Measurements from ENCODE around the gene YES1.
"Not testable (repeated sequence)": the region's sequence is repeated elsewhere in the genome, so short reads cannot be mapped to it uniquely, and the experiment has no call there.

The YES1 gene

GRCh38 chr18:717003-717402 lies 95.0 kb downstream of the YES1 start:
- DNase-seq, result no peak

- no peak for DNase-seq
Observed at GRCh38 chr18:715626-716025, 96.4 kb downstream of the YES1 start.

- no peak for DNase-seq
Observed at GRCh38 chr18:713135-713490, 98.9 kb downstream of the YES1 start.

- no peak for DNase-seq
Observed at GRCh38 chr18:712401-713134, 99.5 kb downstream of the YES1 start, which contains the start of gene ENOSF1. TSS of gene ENOSF1 (minus strand) at chr18:712630. CDS start at chr18:712587, 43 bp downstream.

- DNase-seq, result no peak
Observed at GRCh38 chr18:711657-712400, 100.2 kb downstream of the YES1 start.

GRCh38 chr18:711310-711656 lies 100.8 kb downstream of the YES1 start:
- DNase-seq, result no peak

GRCh38 chr18:710418-711300 lies 101.4 kb downstream of the YES1 start:
- DNase-seq, result no peak

- no peak for DNase-seq
Observed at GRCh38 chr18:709771-710170, 102.3 kb downstream of the YES1 start.

GRCh38 chr18:708096-708495 lies 103.9 kb downstream of the YES1 start:
- no peak for DNase-seq

GRCh38 chr18:706405-706804 lies 105.6 kb downstream of the YES1 start:
- DNase-seq, result no peak

- DNase-seq, result no peak
Observed at GRCh38 chr18:703213-703967, 108.7 kb downstream of the YES1 start.

GRCh38 chr18:697800-698199 lies 114.2 kb downstream of the YES1 start:
- no peak for DNase-seq

- no peak for DNase-seq
Observed at GRCh38 chr18:697012-697411, 115.0 kb downstream of the YES1 start.

- DNase-seq, result no peak
Observed at GRCh38 chr18:693466-694187, 118.4 kb downstream of the YES1 start.

GRCh38 chr18:692824-693223 lies 119.2 kb downstream of the YES1 start:
- DNase-seq, result no peak

GRCh38 chr18:688323-688722 lies 123.7 kb downstream of the YES1 start:
- no peak for DNase-seq

GRCh38 chr18:686339-687111 lies 125.5 kb downstream of the YES1 start:
- DNase-seq, result no peak

- no peak for DNase-seq
Observed at GRCh38 chr18:685438-685837, 126.6 kb downstream of the YES1 start.

- no peak for DNase-seq
Observed at GRCh38 chr18:683531-683930, 128.5 kb downstream of the YES1 start.

- no peak for DNase-seq
Observed at GRCh38 chr18:682833-683232, 129.2 kb downstream of the YES1 start.

GRCh38 chr18:682416-682815 lies 129.6 kb downstream of the YES1 start:
- DNase-seq, result not testable (repeated sequence)

All from cerebellar nuclear complex (tissue), 1 donor.